TTC549 (cell line): ENCODE measurements around the gene LCE3D.
"Not testable (repeated sequence)": the region's sequence is repeated elsewhere in the genome, so short reads cannot be mapped to it uniquely, and the experiment has no call there.

Experiments used
- FAIRE-seq: peaks from 2 replicates; lab custom pipeline; 2012; peaks lifted over from hg19 to GRCh38; lab: Jason Lieb, UNC

The LCE3D gene, protein sequence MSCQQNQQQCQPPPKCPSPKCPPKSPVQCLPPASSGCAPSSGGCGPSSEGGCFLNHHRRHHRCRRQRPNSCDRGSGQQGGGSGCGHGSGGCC

DNA sequence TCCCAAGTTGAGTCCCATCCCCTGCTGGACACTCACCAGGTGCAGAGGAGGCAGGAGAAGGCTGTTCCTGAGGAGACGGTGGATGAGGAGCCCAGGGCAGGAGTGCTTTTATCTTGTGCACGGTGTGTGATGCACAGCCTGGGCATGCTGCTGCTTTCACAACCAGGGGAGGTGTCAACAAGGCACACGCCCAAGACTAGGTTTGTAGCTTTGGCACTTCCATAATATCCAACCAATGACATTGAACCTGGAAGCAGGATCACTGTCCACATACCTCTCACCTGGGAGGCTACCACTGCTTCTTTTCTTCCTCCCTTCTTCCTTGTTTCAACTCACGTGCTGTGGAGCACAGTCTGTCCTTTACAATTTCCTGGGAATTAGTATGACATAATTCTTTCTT lies at the start of gene LCE3D:
Gene LCE3D, minus strand, starts transcription at position 84 of the 400 bp plus-strand sequence. CDS start 580 bp downstream, outside the sequence.
- FAIRE-seq = no peak

DNA sequence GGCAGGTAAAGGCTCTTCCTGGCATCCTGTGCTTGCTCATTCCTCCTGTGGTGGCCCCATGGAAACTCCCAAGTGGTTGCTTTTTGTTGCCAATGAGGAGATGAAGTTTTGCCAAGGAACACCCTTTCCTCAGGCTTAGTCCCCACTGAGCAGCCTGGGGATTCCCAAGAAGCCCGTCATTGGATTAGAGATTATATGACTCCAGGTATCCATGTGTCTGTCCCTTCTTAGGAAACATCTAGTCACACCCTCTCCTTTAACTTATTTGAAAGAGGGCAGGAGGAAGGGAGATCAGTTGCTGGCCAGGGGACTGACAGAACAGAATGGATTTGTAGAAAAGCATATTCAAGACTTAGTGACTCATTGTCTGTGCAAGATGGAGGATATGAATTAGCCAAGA lies 46.4 kb upstream of the LCE3D start:
- FAIRE-seq = no peak

DNA sequence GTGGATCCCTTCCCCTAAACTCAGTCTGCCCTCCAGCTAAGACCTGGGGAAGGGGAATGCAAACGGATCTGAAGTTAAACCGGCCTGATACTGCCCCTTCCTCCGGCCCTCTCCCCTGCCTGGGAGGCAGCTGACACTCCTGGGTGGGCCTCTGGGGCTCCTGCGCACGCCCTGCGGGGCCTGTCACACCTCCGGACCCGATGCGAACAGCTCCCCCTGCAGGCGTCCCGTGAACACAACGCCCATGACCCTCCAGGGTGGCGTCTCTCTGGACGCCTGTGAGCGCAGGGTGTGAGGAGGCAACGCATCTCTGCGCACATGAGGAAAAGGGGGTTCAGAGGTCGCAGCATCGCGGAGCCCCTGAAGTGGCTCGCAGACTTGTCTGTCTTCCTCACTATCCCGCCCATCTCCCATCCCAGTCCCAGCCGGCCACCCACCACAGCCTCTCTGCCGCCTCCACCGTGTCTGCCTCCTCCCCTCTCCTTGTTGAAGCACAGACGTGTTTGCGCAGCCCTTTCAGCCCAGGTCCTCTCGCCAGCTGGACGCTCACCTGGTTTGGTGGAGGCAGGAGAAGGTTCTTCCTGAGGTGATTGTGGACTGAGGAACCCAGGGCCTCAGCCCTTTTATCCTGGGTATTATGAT lies 43.0 kb upstream of the LCE3D start:
- no peak for FAIRE-seq

DNA sequence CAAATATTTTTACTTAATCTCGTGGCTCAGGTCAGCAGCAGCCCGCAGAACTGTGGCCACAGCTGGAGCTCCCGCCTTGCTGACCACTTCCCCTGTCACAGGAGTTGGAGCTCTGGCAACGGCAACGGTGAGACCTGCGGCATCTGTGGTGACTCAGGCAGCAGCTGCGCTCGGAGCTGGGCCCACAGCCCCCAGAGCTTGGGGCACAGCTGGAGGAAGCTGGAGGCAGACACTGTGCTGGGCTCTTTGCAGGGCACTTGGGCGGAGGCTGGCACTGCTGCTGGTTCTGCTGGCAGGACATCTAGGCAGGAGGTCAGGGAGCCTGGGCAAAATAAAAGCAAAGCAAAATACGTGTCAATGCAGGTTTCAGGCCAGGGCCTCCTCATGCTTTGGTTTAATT lies 42.5 kb upstream of the LCE3D start, which contains the start of gene LCE3A:
Gene LCE3A, minus strand, starts transcription at position 301 of the 400 bp plus-strand sequence. Its CDS starts 0 bp downstream, at position 301.
- FAIRE-seq = no peak

DNA sequence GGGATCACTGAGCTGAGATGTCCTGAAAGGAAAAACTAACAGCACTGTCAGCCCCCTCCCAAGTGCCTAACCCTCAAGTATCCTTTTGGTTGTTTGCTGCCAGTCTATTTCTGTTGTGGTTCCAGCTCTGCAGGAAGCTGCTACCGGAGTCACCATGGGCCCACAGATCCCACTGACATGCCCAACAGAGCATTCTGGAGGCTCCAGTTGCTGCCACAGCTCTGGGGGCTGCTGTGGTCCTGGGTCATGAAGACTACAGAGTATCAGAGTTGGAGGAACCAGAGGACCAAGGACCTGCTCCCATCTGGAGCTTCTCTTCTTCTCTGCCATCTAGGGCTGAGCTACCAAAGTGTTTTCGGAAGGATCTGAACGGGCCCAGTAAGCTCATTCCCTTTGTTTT lies 41.7 kb upstream of the LCE3D start:
- no peak for FAIRE-seq

DNA sequence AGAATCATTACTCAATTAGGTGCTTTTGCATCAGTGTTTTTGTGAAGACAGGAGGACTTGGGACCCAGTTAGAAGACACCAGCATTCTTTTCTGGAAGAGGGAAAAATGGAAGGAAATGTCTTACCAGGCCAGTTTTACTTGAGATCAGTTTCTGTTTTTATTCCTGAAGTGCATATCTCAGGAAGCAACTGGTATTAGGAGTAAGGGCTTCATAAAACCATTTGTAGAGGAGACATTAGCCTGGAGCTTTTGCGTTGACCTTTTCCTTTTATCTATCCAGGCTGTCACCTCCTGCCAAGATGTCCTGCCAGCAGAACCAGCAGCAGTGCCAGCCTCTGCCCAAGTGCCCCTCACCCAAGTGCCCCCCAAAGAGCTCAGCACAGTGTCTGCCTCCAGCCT lies 33.2 kb upstream of the LCE3D start, which contains the start of gene LCE3B:
Gene LCE3B, plus strand, starts transcription at position 301 of the 400 bp plus-strand sequence. Its CDS starts 0 bp downstream, at position 301.
- no peak for FAIRE-seq

DNA sequence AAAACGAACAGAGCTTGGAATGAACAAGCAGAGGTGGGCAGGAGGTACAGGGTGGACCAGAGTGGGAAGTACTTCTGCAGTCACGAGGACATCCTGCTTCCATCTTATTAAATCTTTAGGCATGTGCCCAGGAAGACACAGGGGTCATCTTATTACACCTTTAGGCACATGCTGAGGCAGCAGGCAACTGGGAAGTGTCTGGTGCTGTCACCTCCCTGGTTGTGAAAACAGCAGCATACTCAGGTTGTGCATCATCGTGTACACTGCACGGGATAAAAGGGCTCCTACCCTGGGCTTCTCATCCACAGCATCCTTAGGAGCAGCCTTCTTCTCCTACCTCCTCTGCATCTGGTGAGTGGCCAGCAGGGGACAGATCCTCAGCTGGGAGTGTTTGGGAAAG lies 19.6 kb upstream of the LCE3D start, which contains the start of gene LCE3C:
Gene LCE3C, plus strand, starts transcription at position 301 of the 400 bp plus-strand sequence. CDS start 498 bp downstream, outside the sequence.
- no peak for FAIRE-seq

DNA sequence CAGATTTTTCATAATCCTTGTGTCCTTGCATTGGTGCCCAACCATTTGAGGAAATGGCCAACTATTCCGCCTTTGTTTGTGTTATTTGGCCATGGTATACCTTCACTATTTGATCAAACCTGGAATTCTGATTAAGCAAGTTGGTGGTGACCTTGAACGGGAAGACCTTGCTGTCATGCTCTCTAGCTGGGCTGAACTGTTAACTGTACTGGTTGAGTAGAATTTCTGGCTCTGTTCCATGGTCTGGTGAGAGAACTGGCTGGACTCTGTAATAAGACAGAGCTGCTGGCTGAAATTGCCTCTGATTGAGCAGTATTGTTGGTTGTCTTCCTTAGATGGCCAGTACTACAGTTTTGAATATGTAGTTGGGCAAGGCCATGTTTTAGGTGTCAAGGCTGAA lies 16.7 kb upstream of the LCE3D start:
- no peak for FAIRE-seq

DNA sequence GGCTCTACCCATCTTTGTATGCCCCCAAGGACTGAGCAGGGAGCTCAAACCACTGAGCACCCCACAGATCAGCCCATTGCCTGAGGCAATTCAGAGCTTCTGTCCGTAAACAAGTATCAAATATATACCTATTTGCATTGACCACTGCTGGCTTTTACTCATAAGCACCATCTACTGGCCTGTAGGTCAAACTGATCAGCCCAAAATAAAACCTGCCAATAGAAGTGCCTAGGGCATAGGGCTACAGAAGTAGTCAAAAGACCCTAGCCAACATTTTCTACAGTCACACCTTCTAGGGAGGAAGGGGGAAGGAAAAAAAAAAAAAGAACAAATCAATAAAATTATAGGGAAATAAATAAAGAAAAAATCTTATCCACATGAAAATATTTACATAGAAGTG lies 5.3 kb upstream of the LCE3D start:
- FAIRE-seq = no peak

DNA sequence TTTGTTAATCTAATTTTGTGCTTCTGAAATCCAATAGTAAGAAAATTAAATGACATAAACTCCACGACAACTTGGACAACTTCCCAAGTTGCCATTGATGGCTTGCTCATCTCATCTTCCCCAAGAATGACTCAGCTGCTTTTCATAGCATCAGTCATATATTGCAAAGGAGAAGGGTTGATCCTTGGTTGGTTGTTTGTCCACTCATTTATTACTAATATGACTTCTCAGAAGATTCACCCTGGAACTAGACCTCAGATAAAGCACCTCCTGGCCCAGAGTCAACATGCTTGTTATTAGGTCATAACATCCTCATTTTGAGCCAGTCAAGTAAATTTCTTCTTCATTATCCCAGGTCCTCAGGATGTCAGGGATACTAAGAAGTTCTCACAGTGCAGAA lies 2.3 kb upstream of the LCE3D start:
- FAIRE-seq = no peak

DNA sequence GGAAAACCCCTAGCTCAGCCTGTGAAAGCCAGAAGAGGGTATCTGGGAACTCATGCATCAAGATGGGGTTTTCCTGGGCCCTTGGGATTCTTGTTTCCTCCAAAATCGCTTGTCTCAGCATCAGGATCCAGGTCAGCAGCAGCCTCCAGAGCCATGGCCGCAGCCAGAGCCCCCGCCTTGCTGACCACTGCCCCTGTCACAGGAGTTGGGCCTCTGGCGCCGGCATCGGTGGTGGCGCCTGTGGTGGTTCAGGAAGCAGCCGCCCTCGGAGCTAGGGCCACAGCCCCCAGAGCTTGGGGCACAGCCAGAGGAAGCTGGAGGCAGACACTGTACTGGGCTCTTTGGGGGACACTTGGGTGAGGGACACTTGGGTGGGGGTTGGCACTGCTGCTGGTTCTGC lies 790 bp downstream of the LCE3D start:
- not testable (repeated sequence) for FAIRE-seq

DNA sequence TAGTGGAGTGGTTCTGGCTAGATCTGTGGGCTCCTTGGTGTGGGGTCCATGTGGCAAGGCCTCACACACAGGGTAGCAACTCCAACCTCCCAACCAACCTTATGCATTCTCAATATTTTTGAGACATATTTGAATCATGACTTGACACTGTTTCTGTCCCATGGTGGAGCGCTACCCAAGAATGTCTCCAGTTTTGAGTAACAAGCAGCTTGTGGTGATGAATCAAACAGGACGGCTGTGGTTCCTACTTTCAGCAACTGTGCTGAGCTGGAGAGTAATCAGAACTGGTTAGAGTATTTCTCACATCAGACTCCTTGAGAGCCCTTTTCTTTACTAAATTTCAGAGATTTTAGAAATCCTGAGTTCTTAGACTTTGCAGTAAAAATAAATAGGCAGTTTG lies 3.1 kb downstream of the LCE3D start:
- FAIRE-seq = no peak

DNA sequence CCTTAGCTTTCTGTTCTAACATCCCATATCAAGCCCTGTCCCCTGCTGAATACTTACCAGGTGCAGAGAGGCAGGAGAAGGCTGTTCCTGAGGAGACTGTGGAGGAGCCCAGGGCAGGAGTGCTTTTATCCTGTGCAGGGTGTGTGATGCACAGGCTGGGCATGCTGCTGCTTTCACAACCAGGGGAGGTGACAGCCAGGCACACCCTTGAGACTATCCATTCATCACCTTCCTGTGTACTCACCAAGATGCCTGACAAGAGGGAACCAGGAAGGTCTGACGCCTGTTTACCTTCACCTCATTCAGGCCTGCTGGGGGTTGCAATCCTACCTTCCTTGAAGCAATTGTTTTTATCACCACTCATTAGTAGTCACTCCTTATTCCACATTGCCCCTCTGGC lies 13.6 kb downstream of the LCE3D start, which contains the start of gene LCE3E:
Gene LCE3E, minus strand, starts transcription at position 100 of the 400 bp plus-strand sequence. CDS start 572 bp downstream, outside the sequence.
- FAIRE-seq = no peak

DNA sequence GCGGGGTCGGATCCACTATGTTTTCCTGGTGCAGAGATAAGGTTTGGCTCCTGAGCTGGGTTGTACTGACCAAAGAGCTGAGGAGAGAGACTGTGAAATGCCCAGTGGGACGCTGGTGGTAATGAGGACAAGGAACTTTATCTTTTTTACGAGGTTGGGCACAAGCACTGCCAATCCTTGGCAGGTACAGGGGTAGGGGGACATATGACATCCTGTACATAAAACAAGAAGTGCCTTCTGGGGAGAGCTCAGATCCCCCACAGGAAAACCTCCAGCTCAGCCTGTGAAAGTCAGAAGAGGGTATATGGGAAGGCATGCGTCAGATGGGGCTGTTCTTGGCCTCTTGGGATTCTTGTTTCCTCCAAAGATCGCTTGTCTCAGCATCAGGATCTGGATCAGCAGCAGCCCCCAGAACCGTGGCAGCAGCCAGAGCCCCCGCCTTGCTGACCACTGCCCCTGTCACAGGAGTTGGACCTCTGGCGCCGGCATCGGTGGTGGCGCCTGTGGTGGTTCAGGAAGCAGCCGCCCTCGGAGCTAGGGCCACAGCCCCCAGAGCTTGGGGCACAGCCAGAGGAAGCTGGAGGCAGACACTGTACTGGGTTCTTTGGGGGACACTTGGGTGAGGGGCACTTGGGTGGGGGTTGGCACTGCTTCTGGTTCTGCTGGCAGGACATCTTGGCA lies 14.6 kb downstream of the LCE3D start:
- no peak for FAIRE-seq

DNA sequence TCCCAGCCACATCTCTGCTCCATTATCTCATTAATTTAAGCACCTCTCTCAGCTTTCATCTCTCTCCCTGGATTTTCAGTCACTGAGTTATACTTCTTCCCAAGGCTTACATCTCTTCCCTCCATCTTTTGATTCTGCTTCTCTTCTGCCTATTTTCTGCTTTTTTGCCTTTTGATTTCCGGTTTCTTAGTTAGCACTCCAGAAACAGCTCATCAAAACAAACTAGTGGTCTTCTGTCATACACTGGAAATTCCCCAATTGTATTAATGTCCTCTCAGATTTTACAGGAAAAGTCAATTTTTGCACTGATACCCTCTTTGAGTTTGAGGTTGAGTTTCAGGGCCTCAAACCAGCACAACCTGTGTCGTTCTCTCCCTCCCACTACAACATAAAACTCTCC lies 15.2 kb downstream of the LCE3D start:
- no peak for FAIRE-seq

DNA sequence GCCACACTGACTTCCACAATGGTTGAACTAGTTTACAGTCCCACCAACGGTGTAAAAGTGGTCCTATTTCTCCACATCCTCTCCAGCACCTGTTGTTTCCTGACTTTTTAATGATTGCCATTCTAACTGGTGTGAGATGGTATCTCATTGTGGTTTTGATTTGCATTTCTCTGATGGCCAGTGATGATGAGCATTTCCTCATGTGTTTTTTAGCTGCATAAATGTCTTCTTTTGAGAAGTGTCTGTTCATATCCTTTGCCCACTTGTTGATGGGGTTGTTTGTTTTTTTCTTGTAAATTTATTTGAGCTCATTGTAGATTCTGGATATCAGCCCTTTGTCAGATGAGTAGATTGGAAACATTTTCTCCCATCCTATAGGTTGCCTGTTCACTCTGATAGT lies 32.0 kb downstream of the LCE3D start:
- not testable (repeated sequence) for FAIRE-seq

DNA sequence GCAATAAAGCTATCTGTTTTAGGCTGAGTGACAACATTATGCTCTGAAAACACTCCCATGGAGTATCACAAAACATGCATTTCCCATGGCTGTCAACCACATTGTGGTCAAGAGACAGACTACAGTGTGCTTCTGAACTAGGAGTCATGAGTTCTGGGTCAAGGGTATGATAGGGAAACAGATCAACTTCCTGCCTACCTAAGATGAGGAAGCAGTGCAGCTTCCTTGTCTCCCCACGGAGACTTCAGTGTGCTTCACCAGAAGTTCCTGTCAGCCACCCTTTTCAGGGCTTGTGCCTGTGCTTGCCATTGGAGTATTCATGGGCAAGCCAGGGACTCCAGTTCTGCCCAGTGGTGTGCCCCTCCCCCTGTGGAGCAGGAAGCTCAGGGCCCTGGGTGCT lies 33.6 kb downstream of the LCE3D start:
- FAIRE-seq = no peak

DNA sequence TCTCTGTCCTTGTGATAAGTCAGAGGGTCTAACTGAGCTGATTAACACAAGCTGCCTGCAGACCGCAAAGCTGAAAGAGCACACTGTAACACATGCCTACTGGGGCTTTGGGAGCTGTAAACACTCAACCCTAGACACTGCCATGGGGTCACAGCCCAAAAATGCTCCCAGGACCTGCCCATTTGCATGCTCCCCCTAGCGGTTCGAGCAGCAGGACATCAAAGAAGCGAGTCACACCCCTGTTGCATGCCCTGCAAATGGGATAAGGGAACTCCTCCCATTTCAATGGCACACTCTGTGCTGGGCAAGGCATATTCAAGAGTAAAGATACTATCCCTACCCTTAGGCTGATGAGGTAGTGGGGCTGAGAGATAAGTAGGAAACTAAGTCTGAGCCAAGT lies 36.5 kb downstream of the LCE3D start:
- FAIRE-seq = no peak

DNA sequence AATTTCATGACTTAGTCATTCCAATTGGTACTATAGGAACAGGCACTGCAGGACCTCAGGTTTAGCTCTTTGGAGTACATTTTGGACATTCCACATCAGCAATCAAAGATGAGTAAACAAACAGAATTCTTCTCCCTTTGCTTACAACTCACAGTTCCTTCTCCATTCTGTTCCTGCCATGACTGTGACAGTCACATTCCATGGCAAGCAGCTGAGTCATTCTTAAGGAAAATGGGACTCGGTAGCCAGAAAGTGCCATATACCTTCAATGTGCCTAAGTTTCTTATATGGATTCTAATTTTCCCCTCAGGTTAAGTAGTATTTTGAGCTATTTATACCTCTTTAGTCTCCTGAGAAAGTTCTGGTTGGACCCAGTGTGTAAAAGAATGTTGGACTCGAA lies 40.4 kb downstream of the LCE3D start:
- no peak for FAIRE-seq

DNA sequence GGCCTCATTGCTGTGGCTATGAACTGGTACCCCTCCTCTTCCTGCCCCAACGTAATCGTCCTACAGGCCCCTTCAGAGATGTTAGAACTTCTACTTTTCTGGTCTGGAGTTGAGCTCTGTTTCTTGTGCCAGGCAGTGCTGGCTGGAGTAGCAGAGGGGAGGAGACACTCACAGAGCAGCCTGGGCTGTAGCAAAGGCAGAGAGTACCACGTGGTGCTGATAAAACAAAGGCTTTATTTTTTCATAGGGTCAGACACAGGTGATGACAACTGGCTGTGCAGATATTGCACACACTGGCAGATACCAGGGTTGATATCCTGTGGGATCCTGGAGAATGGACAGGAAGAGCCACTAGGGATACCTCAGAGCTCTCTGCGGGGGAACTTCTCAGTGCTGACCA lies 42.8 kb downstream of the LCE3D start:
- no peak for FAIRE-seq

DNA sequence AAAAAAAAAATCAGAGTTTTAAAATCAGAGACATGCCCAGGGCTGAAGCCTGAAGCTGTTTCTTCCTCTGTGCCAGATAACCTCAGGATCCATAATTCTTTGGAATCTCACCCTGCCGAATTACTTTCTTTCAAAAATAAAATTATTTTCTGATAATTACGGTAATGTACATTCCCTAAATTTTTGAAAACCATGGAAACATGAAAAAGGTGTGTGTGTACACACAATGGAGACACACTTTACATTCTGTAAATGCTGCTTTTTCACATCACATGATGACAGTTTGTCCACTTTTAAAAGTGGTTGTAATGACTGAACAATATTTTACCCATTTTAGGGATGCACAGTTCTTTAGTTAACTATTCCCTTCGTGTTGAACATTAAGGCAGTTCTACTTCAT lies 44.5 kb downstream of the LCE3D start:
- no peak for FAIRE-seq

DNA sequence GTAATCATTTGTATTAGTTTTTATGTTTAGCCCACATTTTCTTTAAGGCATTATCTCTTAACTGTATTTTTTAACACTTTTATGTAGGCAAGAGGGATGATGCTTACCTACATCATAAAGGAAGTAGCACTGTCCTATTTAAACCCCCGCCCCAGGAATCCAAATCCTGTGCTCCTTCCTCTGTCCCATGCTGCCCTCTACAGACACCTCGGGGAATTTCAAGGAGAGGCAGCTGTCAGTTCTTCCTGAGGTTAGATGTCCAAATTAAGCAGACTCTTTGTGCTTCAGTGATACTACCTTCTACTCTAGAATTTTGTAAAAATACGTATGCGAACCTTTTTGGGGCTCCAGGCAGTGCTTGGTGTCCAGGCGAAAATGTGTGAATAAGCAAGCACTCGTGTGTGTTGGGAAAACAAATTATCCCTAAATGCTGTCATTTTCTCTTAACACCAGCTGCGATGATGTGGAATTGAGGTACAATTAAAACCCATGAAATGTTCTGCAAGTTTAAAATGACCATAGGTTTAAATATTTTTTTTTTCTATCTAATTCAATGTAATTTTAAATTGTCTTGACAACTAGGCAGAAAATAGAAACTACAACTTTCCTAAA lies 46.9 kb downstream of the LCE3D start:
- FAIRE-seq = peak; percentile 90
